Measurements from ENCODE around the gene GPSM3. TPM values are rescaled to one million over a fixed set of nuclear protein-coding genes. Genes with fewer than 3 reads are reported as not detected.
A peak's percentile ranks its signal among the peaks of the same experiment; 100 is the strongest.

The GPSM3 gene
- total and polyA plus RNA-seq, 2 experiments from 2014 or later: 4.7 to 5.9 TPM

GRCh38 chr6:32179766-32180405 is 12.6 kb downstream of the GPSM3 start (continued):
- TF ChIP-seq CTCF (conservative IDR thresholded peaks at IDR 0.05; ENCODE audit: low read depth in 2 of 2) (no peak), EZH2phosphoT487 (IDR thresholded peaks at IDR 0.05; ENCODE audit: unreplicated experiment) (no peak), REST (IDR thresholded peaks at IDR 0.05; ENCODE audit: unreplicated experiment) (no peak), POLR2AphosphoS5 (IDR thresholded peaks at IDR 0.05; ENCODE audit: low read depth) (no peak), STAT1 (IDR thresholded peaks at IDR 0.05; ENCODE audit: unreplicated experiment) (no peak), JUNB (IDR thresholded peaks at IDR 0.05; ENCODE audit: unreplicated experiment) (no peak), EZH2 (IDR thresholded peaks at IDR 0.05; ENCODE audit: low read depth, unreplicated experiment) (no peak), ZNF331 (CRISPR knock-in tag; IDR thresholded peaks at IDR 0.05; ENCODE audit: low read depth) (no peak)

GRCh38 chr6:32178547-32179440 is 13.6 kb downstream of the GPSM3 start:
- peak overlapping the region; percentile 85 for H3K4me2 ChIP-seq
- no peaks in the 10 kb centered on the region for H3K27me3 ChIP-seq (ENCODE audit: insufficient read depth)
- H3K9me2 ChIP-seq (ENCODE audit: insufficient read depth): no peaks in the 10 kb centered on the region
- peaks cover 19% of the 10 kb centered on the region for H3K4me1 ChIP-seq (ENCODE audit: insufficient read depth)
- peaks cover 41% of the 10 kb centered on the region for H3K36me3 Mint-ChIP-seq (ENCODE audit: low read depth)
- H3K4me3 Mint-ChIP-seq: peak overlapping the region; percentile 79
- H3K4me3 ChIP-seq: peak overlapping the region; percentile 79
- 0 out of 2 replicates have a peak, but pooled peaks cover 7% of the 10 kb centered on the region for H3F3A ChIP-seq (replicated peaks; ENCODE audit: low read depth)
- no peaks in the 10 kb centered on the region for H3K9me3 Mint-ChIP-seq
- peak; percentile 0; the same call in 2 of the 3 replicates for ATAC-seq
- peaks cover 23% of the 10 kb centered on the region for H3K27me3 Mint-ChIP-seq (ENCODE audit: insufficient read depth, low read depth, poor library complexity)
- no peak overlapping the region; the same call in 1 of the 2 replicates for H3K27ac ChIP-seq (ENCODE audit: low read depth)
- H3K79me2 ChIP-seq (replicated peaks; ENCODE audit: insufficient read depth): peaks cover 33% of the 10 kb centered on the region
- DNase-seq (ENCODE audit: low spot score): peak; percentile 24
- peaks cover 39% of the 10 kb centered on the region for H3K4me1 Mint-ChIP-seq
- H4K20me1 ChIP-seq (replicated peaks; ENCODE audit: insufficient read depth): no peaks in the 10 kb centered on the region
- peaks cover 2% of the 10 kb centered on the region; the same call in 1 of the 2 replicates for H3K36me3 ChIP-seq (ENCODE audit: insufficient read depth)
- peak overlapping the region; percentile 91 for H3K27ac Mint-ChIP-seq
- no peak overlapping the region; the same call in 1 of the 2 replicates for H2AFZ ChIP-seq
- no peak for TF ChIP-seq CREB1 (CRISPR knock-in tag; IDR thresholded peaks at IDR 0.05; ENCODE audit: low read depth)
- no peak for TF ChIP-seq NANOG (IDR thresholded peaks at IDR 0.05; ENCODE audit: borderline replicate concordance)
- TF ChIP-seq ZNF331 (CRISPR knock-in tag; IDR thresholded peaks at IDR 0.05; ENCODE audit: low read depth): no peak
- no peak for TF ChIP-seq EZH2phosphoT487 (IDR thresholded peaks at IDR 0.05; ENCODE audit: unreplicated experiment)
- TF ChIP-seq ETS1 (IDR thresholded peaks at IDR 0.05): no peak
- no peak for TF ChIP-seq ZNF114 (CRISPR knock-in tag; IDR thresholded peaks at IDR 0.05)
- TF ChIP-seq POLR2AphosphoS5 (IDR thresholded peaks at IDR 0.05; ENCODE audit: low read depth): no peak
- TF ChIP-seq JUNB (IDR thresholded peaks at IDR 0.05; ENCODE audit: unreplicated experiment): no peak
